NCI-H2107 treated with DMSO at 0.1 percent for 48 hours (cell line): ENCODE results near the gene SERPINH1.
A peak's percentile ranks its signal among the peaks of the same experiment; 100 is the strongest.

ENCODE experiments used
- DNase-seq: peaks from one replicate; lab custom pipeline; 2025; ENCODE audit not compliant: unreplicated experiment; lab: John Stamatoyannopoulos, UW

The SERPINH1 gene

DNA sequence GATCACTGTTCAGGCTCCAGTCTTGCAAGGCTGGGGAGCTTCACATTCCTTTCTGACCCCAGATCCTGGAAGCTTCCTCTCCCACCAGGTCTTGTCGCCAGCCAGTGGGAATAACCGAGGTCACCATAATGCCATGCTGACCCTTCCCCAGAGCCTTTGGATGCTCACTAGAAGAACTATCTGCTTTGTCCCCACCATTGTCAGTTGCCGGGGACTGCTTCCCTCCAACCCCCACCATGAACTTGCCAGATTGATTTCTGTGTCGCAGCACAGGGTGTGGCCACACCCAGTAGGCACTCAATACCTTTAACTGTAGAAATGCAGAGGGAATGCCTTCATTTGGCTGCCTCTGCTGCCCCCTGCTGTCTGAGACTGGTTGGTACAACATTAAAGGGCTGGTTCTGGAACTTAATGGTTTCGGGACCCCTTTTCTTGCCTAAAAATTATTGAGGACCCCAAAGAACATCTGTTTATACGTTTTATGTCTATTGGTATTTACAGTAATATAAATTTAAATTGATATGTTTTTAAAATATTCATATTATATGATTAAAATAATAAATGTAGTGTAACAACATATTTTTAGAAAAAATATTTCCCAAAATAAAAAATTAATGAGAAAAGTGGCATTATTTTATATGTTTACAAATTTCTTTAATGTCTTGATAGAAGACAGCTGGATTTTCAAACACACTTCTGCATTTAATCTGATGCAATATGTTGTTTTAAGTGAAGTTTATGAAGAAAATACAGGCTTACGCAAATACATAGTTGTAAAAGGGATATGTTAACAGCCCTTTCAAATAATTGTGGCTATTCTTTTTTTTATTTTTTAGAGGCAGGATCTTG lies 29.6 kb upstream of the SERPINH1 start:
- peak; percentile 47 for DNase-seq

DNA sequence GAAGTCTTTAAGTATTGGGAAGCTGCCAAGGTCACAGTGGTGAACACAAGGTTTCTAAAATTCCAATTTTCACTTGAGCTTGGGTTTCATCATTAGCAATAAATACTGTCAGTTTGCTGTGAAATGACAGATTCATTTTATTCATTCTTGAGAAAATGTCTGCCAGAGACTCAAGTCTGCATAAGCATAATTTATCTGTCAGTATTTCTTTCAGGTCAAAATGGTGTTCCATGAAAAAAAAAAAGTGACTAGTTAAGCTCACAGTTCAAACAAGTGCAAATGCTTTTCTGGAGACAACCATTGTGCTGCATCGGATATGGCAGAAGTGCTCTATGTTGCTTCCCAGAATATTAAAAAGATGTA lies 28.2 kb upstream of the SERPINH1 start:
- no peak for DNase-seq

DNA sequence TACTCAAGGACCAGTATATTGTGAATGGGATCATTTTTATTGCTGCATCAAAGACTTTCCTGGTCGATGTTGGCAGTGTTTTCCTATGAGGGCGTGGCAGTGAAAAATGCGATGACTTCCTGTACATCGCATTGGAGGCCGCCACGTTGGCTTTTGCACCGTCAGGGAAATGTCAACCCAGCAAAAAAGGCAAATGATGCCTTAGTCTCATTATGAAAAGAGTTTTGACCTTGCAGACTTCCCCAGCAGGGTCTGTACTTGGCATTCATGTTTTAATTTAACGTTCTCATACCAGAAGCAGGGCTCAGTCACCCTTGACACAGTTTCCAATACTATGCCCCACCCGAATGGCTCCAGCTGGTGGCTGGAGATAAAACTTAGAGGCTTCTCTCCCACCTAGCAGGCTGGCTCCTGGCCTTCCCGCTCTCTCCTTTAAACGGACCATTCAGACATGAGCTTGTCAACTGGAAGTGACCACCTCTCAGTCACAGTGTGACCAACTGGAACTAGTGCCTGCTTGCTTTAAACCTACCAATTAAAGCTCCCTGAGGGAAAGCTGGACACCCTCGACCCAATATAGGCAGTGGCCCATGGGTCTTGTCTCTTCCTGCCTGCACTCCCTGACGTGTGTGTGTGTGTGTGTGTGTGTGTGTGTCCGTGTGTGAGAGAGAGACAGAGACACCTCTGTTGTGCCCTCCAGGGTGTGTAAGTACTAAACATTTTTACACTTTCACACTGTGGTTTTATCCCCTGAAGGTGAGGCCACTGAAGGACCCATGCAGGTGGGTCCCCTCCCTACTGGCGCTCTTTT lies 27.6 kb upstream of the SERPINH1 start:
- DNase-seq = no peak

DNA sequence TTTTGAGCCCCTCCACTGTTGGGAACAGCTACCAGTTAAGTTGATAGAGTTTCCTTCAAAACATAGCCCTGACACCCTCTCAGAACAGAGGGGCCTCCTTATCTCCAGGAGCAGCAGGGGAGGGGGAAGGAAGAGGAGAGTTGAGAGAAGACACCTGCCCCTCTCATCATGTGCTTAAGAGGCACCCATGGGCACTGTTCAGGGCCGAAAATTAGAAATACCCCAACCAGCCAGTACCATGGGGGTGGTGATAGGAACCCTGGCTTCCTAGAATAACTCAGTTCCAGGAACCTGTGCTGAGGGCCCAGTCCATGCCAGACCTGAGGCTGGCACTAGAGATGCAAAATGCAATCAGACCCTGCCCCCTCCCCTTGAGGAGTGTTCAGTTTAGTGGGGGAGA lies 27.0 kb upstream of the SERPINH1 start:
- DNase-seq = no peak

DNA sequence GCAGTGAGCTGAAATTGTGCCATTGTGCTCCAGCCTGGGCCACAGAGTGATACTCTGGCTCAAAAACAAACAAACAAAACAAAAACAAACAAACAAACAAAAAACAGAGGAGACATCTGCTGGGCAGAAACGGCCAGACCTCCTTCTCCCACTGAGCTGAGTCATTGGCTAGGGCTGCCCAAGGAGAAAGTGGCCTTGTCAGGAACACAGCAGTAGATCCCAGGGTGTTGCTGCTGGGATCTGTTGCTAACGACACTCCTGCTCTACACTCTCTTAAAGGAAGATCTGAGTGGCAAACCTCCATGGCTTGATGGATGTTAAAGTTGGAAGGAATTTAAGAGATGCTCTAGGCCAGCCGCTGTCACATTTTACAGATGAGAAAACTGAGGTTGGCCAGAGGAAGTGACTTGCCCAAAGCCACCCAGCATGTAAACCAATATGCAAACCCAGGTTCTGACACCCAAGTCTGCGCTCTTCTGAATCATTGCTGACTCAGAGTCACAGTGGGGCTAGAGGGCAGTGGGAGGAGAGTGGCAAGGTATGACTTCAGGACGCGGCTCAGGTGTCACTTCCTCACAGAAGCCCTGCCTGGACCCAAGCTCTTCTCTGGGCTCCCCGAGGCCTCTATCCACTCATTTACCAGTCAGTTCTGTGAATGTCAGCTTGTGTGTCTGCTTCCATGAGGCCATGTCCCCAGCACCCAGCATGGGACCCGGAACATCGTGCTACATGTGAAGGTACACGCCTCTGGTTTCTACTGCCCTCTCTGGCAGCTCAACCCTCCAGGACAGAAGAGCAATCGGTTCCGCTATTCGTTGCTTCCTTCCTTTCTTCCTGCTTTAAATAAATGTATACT lies 25.0 kb upstream of the SERPINH1 start:
- DNase-seq = no peak

DNA sequence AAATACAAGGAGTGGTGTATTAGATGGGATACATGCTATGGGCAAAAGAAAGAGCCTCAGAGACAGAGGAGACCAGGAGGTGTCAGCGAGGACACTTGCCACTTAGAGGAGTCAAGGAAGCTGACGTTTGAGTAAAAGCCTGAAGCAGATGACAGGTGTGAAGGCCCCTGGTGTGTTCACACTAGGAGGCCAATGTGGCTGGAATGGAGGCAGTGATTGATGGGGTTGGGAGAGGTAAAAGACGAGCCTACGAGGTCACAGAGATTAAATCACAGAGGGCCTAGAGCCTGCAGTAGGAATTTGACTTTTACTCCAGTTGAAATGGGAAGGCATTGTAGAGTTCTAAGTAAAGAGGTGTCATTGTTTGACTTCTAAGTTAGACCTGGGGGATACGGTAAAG lies 24.3 kb upstream of the SERPINH1 start:
- no peak for DNase-seq

DNA sequence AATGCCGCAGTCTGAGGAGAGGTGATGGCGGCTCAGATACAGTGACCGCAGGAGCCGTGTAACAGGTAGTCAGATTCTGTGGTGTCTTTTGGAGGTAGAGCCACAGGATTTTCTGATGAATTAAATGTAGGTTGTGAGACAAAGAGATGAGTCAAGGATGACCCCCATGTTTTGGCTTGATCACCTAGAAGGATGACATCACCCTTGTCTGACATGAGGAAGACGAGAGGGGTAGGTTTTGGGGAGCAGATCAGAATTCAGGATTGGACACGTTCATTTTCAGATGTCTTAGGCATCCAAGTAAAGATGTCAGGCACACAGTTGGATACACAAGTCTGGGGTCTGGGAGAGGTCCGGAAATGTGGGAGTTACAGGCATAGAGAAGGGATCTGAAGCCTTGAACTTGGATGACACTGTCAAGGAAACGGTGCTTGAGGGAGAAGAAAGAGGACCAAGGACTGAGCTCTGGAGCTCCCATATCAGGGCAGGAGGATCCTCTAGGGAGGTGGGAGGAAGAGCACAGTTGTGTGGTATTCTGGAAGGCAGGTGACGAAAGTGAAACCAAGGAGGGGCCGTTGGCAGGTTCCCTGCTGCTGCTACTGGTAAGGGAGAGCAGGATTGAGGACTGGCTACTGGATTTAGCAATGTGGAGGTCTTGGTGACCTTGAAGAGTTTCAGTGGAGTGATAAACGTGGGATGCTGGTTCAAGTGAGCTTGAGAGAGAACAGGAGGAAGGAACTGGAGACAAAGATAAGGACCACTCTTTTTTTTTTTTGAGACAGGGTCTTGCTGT lies 23.7 kb upstream of the SERPINH1 start:
- no peak for DNase-seq

DNA sequence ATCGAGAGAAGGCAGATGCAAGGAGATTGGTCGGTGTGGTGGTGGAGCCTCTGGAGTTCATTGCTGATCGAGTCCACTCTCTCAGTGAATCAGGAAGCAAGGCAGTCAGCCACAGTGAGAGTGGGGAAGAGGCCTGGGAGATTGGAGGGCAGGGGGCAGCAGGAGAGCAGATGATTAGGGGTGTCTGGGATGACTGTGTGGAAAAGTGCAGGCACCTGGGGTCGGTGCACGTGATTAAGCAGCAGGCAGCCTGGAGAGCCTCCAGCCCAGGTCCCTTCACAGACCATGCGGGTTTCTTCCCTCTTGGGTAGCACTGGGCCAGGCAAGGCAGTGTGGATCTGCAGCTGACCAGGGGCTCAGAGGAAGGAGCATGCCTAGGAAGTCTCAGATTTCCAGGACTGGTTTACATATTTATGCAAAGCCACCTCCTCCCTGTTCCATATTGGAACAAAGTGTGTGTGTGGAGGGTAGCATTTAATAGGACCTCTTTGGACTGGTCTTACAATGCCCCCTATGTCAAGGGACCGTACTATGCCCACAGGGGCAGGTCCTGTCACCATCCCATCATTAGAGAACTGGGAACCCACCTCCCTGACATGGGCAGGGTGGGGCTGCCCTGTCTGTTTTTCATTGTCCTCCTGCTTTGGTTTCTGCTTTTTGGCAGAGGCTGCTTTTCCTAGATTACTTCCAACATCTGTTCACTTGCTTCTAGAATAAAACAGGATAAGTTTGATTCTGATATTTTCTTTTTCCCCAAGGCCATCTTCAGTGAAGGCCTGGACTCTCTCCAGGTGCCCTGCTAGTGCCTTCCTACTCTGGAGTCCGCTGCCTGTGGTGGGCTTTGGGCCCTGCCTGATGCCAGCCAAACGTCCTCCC lies 22.4 kb upstream of the SERPINH1 start:
- DNase-seq = no peak

DNA sequence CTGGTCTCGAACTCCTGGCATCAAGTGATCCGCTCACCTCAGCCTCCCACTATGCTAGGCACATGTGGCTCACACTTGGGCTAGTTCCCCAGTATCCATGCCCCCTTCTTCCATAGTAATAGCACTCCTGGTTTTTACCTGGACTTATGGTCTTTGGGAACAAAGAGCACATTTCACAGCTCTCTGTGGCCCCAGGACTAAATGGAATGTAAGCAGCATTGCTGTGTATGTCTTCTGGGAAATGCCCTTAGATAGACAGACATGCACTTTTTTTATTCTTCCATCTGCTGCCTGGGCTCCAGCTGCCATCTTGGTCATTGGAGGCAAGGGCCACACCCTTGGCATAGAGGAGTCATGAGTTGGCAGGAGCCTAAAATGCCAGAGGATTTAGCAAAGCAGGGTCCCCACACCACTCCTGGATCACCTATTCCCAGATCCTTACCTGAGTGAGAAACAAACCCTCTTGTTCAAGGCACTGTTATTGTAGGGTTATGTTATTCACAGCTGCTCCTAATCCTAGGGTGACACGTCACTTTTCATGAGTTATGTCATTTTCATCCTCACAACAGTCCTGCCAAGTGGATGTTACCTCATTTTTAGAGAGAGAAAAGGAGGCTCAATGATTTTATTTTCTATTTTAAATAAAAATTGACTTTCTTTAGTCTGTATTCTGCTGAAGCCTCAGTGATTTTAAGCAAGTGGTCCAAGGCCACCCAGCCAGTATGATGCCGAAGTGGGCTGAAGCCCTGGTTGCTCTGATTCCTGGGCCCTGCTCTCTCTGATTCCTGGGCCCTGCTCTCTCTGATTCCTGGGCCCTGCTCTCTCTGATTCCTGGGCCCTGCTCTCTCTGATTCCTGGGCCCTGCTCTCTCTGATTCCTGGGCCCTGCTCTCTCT lies 20.6 kb upstream of the SERPINH1 start:
- no peak for DNase-seq

DNA sequence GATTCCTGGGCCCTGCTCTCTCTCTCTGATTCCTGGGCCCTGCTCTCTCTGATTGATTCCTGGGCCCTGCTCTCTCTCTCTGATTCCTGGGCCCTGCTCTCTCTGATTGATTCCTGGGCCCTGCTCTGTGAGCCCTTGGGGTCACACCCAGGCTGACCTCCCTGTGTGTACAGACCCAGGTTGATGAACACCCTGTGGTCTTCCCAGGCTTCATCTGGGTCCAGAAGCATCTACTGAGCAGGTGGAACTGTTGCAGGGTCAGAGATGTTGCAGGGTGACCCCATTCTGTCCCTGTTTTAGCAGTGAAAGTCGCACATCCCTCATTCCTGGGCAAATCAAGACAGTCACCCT lies 20.0 kb upstream of the SERPINH1 start:
- no peak for DNase-seq

DNA sequence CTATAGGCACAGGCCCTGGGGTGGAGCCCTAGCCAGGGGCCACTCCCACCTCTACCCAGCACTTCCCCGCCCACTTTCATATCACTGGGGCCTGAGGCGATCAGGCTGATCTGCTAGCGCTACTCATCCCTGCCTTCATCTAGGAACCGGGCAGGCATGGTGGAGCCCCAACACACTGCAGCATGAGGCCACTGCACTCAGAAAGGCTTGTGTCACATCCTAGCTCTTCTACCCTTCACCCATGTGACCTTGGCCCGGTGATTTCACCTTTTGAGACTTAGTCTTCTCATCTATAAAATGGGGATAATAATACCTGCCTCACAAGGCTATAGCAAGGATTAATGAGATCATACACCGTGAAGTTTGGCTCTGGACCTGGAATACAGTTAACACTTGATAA lies 18.2 kb upstream of the SERPINH1 start:
- no peak for DNase-seq

DNA sequence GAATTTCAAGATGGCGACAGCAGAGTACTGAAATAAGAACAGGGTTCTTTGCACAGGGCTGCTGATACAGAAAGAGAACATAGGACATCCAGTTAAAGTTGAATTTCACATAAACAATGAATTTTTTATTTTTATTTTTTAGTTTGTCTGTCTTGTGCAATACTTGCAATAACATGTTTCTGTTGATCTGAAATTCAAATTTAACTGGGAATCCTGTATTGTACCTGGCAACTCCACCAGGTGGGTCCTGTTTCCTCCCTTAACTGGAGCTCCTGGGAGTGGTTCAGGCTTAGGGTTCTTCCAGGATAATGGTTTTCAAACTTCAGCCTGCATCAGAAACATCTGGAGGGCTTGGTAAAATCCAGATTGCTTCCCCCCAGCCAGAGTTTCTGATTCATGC lies 14.9 kb upstream of the SERPINH1 start:
- DNase-seq = no peak

DNA sequence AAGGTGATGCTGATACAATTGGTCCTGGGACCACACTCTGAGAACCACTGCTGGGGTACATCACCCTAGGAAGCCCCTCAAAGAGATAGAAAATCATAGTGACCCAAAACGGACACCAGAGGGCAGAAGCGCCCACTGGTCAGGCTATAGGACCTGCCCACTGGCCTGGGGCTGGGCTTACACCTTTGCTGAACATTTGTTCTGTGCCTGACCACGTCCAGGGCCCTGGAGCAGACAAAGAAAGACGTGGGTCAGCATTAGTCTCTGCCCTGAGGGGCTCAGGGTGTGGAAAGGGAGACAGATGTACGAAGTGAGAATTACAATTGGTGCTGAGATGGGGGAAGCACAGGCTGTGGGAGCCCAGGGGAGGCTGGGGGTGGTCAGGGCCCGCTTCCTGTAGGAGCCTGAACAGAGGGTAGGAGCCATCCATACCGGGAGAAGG lies 14.4 kb upstream of the SERPINH1 start:
- no peak for DNase-seq

DNA sequence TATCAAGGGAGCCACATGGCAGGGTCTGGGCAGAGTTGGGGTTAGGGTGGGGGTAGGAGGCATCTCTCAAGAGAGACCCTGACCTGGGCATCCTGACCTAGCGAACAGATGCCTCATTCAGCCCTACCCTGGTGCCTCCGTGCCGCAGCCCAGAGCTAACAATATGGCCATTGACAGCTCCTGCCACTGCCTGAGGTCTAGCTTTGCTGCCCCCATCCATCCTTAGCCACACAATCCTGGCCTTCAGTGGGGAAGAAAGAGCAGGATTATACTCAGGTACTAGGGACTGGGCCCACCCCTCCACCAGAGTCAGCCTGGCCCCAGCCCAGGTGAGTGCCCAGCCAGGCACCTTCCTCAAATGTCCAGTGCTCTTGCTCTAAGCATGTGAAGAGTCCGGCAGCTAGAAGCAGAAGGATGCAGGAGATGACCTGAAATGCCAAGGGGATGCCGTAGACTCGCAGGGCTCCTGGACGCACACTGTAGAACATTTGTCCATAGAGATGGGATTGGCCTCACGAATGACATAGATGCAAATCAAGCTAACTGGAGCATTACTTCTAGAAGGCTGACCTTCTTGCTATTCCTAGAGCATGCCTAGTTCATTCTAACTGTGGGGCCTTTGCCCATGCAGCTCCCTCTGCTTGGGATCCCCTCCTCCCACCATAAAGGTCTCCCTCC lies 13.3 kb upstream of the SERPINH1 start:
- no peak for DNase-seq

DNA sequence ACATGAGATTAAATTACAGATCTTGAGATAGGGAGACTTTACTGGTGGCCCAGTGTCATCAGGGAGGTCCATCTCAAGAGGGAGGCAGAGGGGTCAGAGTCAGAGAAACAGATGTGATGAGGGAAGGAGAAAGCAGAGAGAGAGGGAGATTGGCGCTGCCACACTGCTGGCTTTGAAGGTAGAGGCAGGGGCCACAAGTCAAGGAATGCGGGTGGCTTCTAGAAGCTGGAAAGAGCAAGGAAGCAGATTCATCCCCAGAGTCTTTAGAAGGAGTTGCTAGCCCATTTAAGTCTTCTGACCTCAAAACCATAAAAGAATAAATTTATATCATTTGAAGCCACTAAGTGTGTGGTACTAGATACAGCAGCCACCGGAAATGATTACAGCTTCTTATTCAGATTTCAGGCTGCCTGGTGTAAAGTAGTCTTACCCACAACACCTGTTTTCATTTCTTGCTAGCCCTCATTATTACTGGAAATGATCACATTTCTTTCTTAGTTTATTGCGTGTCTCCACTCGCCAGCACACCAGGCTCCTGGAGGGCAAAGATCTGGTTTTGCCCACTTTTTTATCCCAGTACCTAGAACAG lies 12.6 kb upstream of the SERPINH1 start:
- no peak for DNase-seq

DNA sequence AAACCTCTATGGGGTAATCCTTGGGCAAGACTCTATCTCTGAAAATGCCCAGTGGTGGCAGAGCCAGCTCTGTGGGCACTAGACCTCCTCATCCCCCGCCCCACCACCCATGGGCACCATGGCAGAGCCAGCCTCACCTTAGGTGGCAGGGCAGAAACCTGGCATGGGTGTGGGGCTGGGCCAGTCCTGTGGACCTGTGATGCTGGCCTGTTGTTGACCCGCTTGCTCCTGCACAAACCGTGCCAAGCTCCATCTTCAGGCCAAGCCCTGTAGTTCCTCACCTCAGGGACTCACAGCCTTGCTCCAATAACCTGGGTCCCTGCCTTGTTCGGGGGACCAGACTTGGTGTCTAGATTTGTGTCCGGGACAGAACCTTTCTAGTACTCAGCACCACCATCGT lies 8.9 kb upstream of the SERPINH1 start:
- no peak for DNase-seq

DNA sequence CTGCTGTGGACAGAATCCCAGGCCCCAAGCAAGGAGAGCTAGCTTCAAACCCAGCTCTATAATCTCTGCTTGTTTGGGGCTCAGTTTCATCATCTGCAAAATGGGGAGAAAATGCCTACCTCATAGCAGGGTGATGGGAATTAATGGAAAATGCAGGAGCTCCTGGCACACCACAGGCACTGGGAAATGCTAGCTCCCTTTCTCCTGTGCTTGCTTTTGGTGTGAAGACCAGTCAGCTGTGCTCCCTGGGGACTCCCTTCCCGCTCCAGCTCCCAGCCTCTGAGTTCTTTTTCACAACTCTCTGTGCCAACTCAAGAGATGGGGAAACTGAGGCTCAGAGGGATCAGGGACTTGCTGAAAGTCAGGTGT lies 8.2 kb upstream of the SERPINH1 start:
- no peak for DNase-seq
